ENCODE data around the gene TSPAN32.

TSPAN32 gene

GRCh38 chr11:2316169-2316962 is 14.6 kb downstream of the TSPAN32 start:
- ATAC-seq, result no peak
- TF ChIP-seq OSR1 (CRISPR knock-in tag; IDR thresholded peaks at IDR 0.05), result no peak
- TF ChIP-seq, protein P1, sequence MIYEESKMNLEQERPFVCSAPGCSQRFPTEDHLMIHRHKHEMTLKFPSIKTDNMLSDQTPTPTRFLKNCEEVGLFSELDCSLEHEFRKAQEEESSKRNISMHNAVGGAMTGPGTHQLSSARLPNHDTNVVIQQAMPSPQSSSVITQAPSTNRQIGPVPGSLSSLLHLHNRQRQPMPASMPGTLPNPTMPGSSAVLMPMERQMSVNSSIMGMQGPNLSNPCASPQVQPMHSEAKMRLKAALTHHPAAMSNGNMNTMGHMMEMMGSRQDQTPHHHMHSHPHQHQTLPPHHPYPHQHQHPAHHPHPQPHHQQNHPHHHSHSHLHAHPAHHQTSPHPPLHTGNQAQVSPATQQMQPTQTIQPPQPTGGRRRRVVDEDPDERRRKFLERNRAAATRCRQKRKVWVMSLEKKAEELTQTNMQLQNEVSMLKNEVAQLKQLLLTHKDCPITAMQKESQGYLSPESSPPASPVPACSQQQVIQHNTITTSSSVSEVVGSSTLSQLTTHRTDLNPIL (CRISPR knock-in tag; IDR thresholded peaks at IDR 0.05; ENCODE audit: low read depth), result no peak
- TF ChIP-seq ZNF70 (CRISPR knock-in tag; IDR thresholded peaks at IDR 0.05), result no peak
- TF ChIP-seq, protein P2, sequence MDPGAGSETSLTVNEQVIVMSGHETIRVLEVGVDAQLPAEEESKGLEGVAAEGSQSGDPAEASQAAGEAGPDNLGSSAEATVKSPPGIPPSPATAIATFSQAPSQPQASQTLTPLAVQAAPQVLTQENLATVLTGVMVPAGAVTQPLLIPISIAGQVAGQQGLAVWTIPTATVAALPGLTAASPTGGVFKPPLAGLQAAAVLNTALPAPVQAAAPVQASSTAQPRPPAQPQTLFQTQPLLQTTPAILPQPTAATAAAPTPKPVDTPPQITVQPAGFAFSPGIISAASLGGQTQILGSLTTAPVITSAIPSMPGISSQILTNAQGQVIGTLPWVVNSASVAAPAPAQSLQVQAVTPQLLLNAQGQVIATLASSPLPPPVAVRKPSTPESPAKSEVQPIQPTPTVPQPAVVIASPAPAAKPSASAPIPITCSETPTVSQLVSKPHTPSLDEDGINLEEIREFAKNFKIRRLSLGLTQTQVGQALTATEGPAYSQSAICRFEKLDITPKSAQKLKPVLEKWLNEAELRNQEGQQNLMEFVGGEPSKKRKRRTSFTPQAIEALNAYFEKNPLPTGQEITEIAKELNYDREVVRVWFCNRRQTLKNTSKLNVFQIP (CRISPR knock-in tag; IDR thresholded peaks at IDR 0.05; ENCODE audit: borderline replicate concordance, low read depth), result no peak
- TF ChIP-seq PPARA (CRISPR knock-in tag; IDR thresholded peaks at IDR 0.05; ENCODE audit: borderline replicate concordance), result no peak
- no peak for TF ChIP-seq ZNF565 (CRISPR knock-in tag; conservative IDR thresholded peaks at IDR 0.05; ENCODE audit: low read depth)
- TF ChIP-seq, protein P3, sequence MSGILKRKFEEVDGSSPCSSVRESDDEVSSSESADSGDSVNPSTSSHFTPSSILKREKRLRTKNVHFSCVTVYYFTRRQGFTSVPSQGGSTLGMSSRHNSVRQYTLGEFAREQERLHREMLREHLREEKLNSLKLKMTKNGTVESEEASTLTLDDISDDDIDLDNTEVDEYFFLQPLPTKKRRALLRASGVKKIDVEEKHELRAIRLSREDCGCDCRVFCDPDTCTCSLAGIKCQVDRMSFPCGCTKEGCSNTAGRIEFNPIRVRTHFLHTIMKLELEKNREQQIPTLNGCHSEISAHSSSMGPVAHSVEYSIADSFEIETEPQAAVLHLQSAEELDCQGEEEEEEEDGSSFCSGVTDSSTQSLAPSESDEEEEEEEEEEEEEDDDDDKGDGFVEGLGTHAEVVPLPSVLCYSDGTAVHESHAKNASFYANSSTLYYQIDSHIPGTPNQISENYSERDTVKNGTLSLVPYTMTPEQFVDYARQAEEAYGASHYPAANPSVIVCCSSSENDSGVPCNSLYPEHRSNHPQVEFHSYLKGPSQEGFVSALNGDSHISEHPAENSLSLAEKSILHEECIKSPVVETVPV (CRISPR knock-in tag; IDR thresholded peaks at IDR 0.05), result no peak
- no peak for TF ChIP-seq ZNF8 (CRISPR knock-in tag; IDR thresholded peaks at IDR 0.05)
- TF ChIP-seq ARNTL (CRISPR knock-in tag; IDR thresholded peaks at IDR 0.05; ENCODE audit: borderline replicate concordance, low read depth), result no peak
- TF ChIP-seq SNAI2 (CRISPR knock-in tag; IDR thresholded peaks at IDR 0.05), result no peak
- TF ChIP-seq TOX (CRISPR knock-in tag; IDR thresholded peaks at IDR 0.05; ENCODE audit: borderline replicate concordance), result no peak
- TF ChIP-seq BACH2 (CRISPR knock-in tag; IDR thresholded peaks at IDR 0.05; ENCODE audit: borderline replicate concordance), result no peak

DNA sequence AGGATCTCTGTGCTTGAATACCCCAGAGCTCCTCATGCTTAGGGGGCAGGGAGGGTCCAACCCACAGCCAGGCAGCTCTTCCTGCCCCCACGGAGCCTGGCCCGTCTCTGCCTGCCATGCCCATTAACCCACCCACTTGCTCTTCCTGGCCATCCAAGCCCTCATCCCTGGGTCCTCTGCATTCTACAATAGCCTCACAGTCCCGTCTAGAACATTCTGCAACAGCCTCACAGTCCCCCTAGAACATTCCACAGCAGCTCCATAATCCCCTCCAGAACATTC is 15.1 kb downstream of the TSPAN32 start:
- TF ChIP-seq ARNTL (CRISPR knock-in tag; IDR thresholded peaks at IDR 0.05; ENCODE audit: borderline replicate concordance, low read depth) (no peak), GLIS3 (CRISPR knock-in tag; IDR thresholded peaks at IDR 0.05) (no peak), TOX (CRISPR knock-in tag; IDR thresholded peaks at IDR 0.05; ENCODE audit: borderline replicate concordance) (no peak), ZNF8 (CRISPR knock-in tag; IDR thresholded peaks at IDR 0.05) (no peak), OSR1 (CRISPR knock-in tag; IDR thresholded peaks at IDR 0.05) (no peak), ZFP3 (CRISPR knock-in tag; IDR thresholded peaks at IDR 0.05) (no peak), RARB (CRISPR knock-in tag; IDR thresholded peaks at IDR 0.05) (no peak), ZNF565 (CRISPR knock-in tag; conservative IDR thresholded peaks at IDR 0.05; ENCODE audit: low read depth) (no peak)
- TF ChIP-seq, protein P1 (CRISPR knock-in tag; IDR thresholded peaks at IDR 0.05; ENCODE audit: low read depth), result no peak
- TF ChIP-seq, protein P2 (CRISPR knock-in tag; IDR thresholded peaks at IDR 0.05; ENCODE audit: borderline replicate concordance, low read depth), result no peak
- ATAC-seq, result no peak

- TF ChIP-seq ZNF70 (CRISPR knock-in tag; IDR thresholded peaks at IDR 0.05) (no peak), TOX (CRISPR knock-in tag; IDR thresholded peaks at IDR 0.05; ENCODE audit: borderline replicate concordance) (no peak), ZFP3 (CRISPR knock-in tag; IDR thresholded peaks at IDR 0.05) (no peak), SNAI2 (CRISPR knock-in tag; IDR thresholded peaks at IDR 0.05) (no peak), PPARA (CRISPR knock-in tag; IDR thresholded peaks at IDR 0.05; ENCODE audit: borderline replicate concordance) (no peak), ZC3H10 (CRISPR knock-in tag; IDR thresholded peaks at IDR 0.05) (no peak), RARB (CRISPR knock-in tag; IDR thresholded peaks at IDR 0.05) (no peak), ZFP30 (CRISPR knock-in tag; IDR thresholded peaks at IDR 0.05) (no peak), GLIS3 (CRISPR knock-in tag; IDR thresholded peaks at IDR 0.05) (no peak), ZNF8 (CRISPR knock-in tag; IDR thresholded peaks at IDR 0.05) (no peak)
- TF ChIP-seq, protein P1 (CRISPR knock-in tag; IDR thresholded peaks at IDR 0.05; ENCODE audit: low read depth), result no peak
These were observed 15.7 kb downstream of the TSPAN32 start for GRCh38 chr11:2317354-2318050.

More at GRCh38 chr11:2317354-2318050, 15.7 kb downstream of the TSPAN32 start:
- ATAC-seq, result no peak

All from SK-N-SH treated with all-trans-retinoic acid at 6 μM for 48 hours (cell line).